Ovary (tissue), 9 donors: Measurements from ENCODE around the gene FARP1. TPM values are rescaled to one million over a fixed set of nuclear protein-coding genes. Genes with fewer than 3 reads are reported as not detected.

Experiments
- DNase-seq, 5 donors: peaks; one replicate each; pipeline ENCODE4 v3.0.0-alpha.2; 2019 to 2020
- H3K27ac ChIP-seq, 2 donors: fragments of 200-600 bp; one replicate each; pipeline versions ENCODE4 v1.5.1 to v1.8.0; 2019 to 2022
- H3K27me3 ChIP-seq: fragments of 200-600 bp; one replicate; pipeline ENCODE4 v1.8.0; 2022
- H3K36me3 ChIP-seq: fragments of 200-600 bp; sonication (generic); one replicate; pipeline ENCODE4 v1.5.1; 2019
- H3K4me1 ChIP-seq: one replicate; pipeline ENCODE4 v1.8.1; 2013; ENCODE audit warnings: mild to moderate bottlenecking, moderate library complexity; ENCODE audit not compliant: insufficient read depth
- H3K4me3 ChIP-seq: fragments of 200-600 bp; sonication (generic); one replicate; pipeline ENCODE4 v1.5.1; 2017
- H3K9me3 ChIP-seq, 2 donors: fragments of 200-600 bp in 1 of 2; sonication (generic) in 1 of 2; one replicate each; pipeline versions ENCODE4 v1.5.1 to v1.8.1; 2013 to 2019; ENCODE audit warnings: mild to moderate bottlenecking in 1 of 2, moderate library complexity in 1 of 2
- EP300 ChIP-seq: sonication (generic); formaldehyde crosslinking; IDR thresholded peaks from one replicate; pipeline ENCODE4 v1.6.1; 2017; ENCODE audit warnings: antibody characterized with exemption
- POLR2A ChIP-seq: fragments of 450-650 bp; IDR thresholded peaks from one replicate; pipeline ENCODE4 v1.6.1; 2017; ENCODE audit warnings: antibody characterized with exemption, mild to moderate bottlenecking, moderate library complexity
- WGBS, 3 donors: extraction: QIAGEN DNeasy Blood & Tissue Kit in 1 of 3; methylation state at CpG; one replicate each; pipeline versions ENCODE4 v1.1.5 to v1.1.7; 2013 to 2017; 5-methylcytosine and 5-hydroxymethylcytosine counted together
- intact Hi-C, 4 donors: fragments of 100-400 bp; cut with DNase I; formaldehyde crosslinking; loops; one replicate each; pipeline versions ENCODE4 v1.11.0 to v1.15.1; 2022 to 2023
- polyA plus RNA-seq, 2 donors: library from polyadenylated mRNA; stranded (reverse); fragments of 200-250 nt in 1 of 2; fragments of 350-450 nt in 1 of 2; fragmentation: Illumina TruSeq in 1 of 2; extraction: RNeasy Lipid Tissue Mini Kit (QIAGEN cat#74804) in 1 of 2; gene quantifications; one replicate each; pipeline ENCODE4 v1.2.3, GENCODE V29; 2013 to 2014
- total RNA-seq, 7 donors: library from RNA; depleted of rRNA in 2 of 7; stranded (reverse); fragments of >200 nt in 2 of 7; fragmentation: NEBNext Ultra II Directional in 3 of 7; extraction: Animal tissue kit (Norgen Biotek cat#: 25700) in 3 of 7; gene quantifications; one replicate each; pipeline versions ENCODE4 v1.1.0 to v1.2.4, GENCODE V29; 2016 to 2023
- TF ChIP-seq, protein P1 (sequence below), 3 donors: fragments of 450-650 bp in 2 of 3; fragments of 200-600 bp in 1 of 3; IDR thresholded peaks; one replicate each; pipeline versions ENCODE4 v1.5.1 to v1.8.0; 2016 to 2022; ENCODE audit warnings: antibody characterized with exemption in 3 of 3, mild to moderate bottlenecking in 1 of 3
- donor health status: DM: no; HTN: no; CAD: no; lungs with moderate emphysema.
- donor health status: DM: no; HTN: no; CAD: no.
- donor health status: Bipolar disorder and iron deficiency.
- donor health status: DM: yes; HTN: yes; CAD: no.
- donor health status: DM: no; HTN: no; CAD: no.
- donor health status: DM: yes; HTN: yes; CAD: no.

FARP1 gene
- total and polyA plus RNA-seq, 9 donors = 10.2 to 90.1 (median 35.6) TPM

DNA sequence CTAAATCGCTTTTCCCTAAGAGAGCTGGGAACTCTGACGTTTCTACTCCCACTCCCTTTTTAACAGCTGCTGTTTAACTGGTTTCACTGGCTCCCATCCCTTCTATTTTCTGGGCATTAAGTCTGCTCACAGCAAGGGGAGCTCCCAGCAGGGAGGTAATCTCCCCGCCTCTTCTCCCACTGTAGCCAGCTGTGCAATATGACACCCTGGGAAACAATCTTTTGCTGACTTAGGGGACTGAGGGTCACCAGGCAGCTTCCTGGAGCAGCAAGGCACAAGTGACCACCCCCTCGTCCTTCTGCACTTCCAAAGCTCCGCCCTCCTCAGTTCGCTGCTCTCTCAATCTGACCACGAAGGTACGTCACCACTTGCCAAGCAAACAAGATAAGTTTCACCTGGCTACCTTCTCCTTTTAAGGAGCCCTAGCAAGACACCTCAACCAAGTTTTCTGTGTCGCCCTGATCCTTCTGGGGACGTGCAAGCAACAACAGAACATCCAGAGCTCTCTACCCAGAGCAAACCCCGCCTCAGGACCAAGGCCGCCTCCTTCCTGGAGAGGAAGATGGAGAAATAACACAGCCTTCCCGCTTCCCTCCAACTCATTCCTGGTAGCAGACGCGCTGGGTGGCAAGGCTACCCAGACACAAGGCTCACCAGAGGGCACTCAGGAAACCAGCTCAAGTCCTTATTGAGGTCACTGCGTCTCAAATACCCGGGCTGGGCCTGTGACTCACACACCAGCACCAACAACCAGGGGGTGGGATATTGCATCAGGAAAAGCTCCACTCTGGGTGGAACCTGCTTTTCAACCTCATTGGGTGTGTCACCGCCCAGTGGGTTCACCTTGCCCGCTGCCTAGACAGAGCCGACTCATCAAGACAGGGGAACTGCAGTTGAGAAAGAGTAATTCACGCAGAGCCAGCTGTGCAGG, 341.7 kb downstream of the FARP1 start:
- 29 to 33% (median 33%) methylated on average over 21 of the region's 21 CpGs for whole genome bisulfite sequencing, 3 donors
- Histone ChIP-seq H3K27ac (peak overlapping the region in 1 of 2 donors; percentile 60), H3K4me3 (no peak overlapping the region), H3K4me1 (peaks cover 29% of the 10 kb centered on the region), H3K9me3 (no peaks in the 10 kb centered on the region), H3K27me3 (no peaks in the 10 kb centered on the region), H3K36me3 (no peaks in the 10 kb centered on the region)
- peak in 4 of 5 donors; percentile 48 to 64 (median 53) for DNase-seq
- no peak for TF ChIP-seq POLR2A
- TF ChIP-seq, protein P1, sequence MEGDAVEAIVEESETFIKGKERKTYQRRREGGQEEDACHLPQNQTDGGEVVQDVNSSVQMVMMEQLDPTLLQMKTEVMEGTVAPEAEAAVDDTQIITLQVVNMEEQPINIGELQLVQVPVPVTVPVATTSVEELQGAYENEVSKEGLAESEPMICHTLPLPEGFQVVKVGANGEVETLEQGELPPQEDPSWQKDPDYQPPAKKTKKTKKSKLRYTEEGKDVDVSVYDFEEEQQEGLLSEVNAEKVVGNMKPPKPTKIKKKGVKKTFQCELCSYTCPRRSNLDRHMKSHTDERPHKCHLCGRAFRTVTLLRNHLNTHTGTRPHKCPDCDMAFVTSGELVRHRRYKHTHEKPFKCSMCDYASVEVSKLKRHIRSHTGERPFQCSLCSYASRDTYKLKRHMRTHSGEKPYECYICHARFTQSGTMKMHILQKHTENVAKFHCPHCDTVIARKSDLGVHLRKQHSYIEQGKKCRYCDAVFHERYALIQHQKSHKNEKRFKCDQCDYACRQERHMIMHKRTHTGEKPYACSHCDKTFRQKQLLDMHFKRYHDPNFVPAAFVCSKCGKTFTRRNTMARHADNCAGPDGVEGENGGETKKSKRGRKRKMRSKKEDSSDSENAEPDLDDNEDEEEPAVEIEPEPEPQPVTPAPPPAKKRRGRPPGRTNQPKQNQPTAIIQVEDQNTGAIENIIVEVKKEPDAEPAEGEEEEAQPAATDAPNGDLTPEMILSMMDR (IDR thresholded peaks at IDR 0.05) = no peak
- intact Hi-C loops = loop anchor here in 2 of 4 donors (10.0 kb wide), 1 partner anchor 90 kb away; the partner anchor contains the start of gene STK24 (in 2 of the 2)

DNA sequence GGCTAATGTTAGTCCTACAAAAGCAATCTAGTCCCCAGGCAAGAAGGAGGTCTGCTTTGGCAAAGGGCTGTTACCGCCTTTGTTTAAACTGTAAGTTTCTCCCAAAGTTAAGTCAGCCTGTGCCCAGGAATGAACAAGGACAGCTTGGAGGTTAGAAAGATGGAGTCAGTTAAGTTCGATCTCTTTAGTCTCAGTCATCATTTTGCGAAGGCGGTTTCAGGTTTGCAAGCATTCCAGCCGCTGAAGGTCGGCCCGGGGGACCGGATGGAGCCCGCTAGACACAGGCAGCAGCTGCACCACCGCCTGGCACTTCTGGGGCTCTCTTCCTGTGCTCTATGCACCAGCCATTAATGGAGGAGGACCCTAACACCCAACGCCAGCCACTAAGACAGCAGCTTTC, 342.7 kb downstream of the FARP1 start:
- intact Hi-C loops = loop anchor here in 2 of 4 donors (10.0 kb wide), 1 partner anchor 89 kb away; the partner anchor contains the start of gene STK24 (in 2 of the 2)
- WGBS, 3 donors = 94 to 95% (median 94%) methylated on average over 11 of the region's 11 CpGs
- Histone ChIP-seq H3K4me3 (no peak overlapping the region), H3K9me3 (no peaks in the 10 kb centered on the region), H3K36me3 (no peaks in the 10 kb centered on the region), H3K27ac (peak overlapping the region in 1 of 2 donors; percentile 60), H3K27me3 (no peaks in the 10 kb centered on the region), H3K4me1 (peaks cover 29% of the 10 kb centered on the region)
- no peak for DNase-seq
- TF ChIP-seq POLR2A = no peak
- TF ChIP-seq, protein P1 (IDR thresholded peaks at IDR 0.05) = no peak
- no peak for TF ChIP-seq EP300

DNA sequence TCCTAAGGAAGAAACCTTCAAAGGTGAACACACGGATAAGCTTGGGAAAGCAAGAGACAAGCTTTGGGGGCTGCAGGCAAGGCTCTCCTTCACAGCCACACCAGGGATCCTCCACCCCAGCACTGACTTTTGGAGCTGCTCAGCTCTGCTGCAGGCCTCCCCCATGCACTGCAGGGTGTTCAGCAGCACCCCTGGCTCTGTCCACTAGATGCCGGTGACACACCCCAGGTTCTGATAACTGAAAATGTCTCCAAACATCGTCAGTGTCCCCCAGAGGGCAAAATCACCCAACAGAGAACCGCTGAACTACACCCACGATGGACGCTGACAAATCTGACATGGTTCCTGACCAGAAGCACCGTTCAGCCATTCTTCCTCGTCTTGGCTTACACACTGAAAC, 343.5 kb downstream of the FARP1 start:
- Histone ChIP-seq H3K27ac (no peak overlapping the region), H3K4me3 (no peak overlapping the region), H3K27me3 (no peaks in the 10 kb centered on the region), H3K36me3 (no peaks in the 10 kb centered on the region), H3K9me3 (no peaks in the 10 kb centered on the region), H3K4me1 (peaks cover 28% of the 10 kb centered on the region)
- no peak for TF ChIP-seq POLR2A
- TF ChIP-seq EP300 = no peak
- TF ChIP-seq, protein P1 (IDR thresholded peaks at IDR 0.05) = no peak
- DNase-seq = no peak
- intact Hi-C loops = loop anchor here in 2 of 4 donors (10.0 kb wide), 1 partner anchor 88 kb away; the partner anchor contains the start of gene STK24 (in 2 of the 2)
- 94 to 97% (median 94%) methylated on average over 8 of the region's 8 CpGs for WGBS, 3 donors

GRCh38 chr13:98487016-98487415, 344.1 kb downstream of the FARP1 start:
- H3K4me1 ChIP-seq = peaks cover 25% of the 10 kb centered on the region
- no peaks in the 10 kb centered on the region for H3K36me3 ChIP-seq
- H3K9me3 ChIP-seq = no peaks in the 10 kb centered on the region
- TF ChIP-seq POLR2A (no peak), EP300 (no peak)
- TF ChIP-seq, protein P1 (IDR thresholded peaks at IDR 0.05) = no peak
- 82 to 92% (median 91%) methylated on average over 5 of the region's 5 CpGs for WGBS, 3 donors
- H3K4me3 ChIP-seq = no peak overlapping the region
- H3K27me3 ChIP-seq = no peaks in the 10 kb centered on the region
- DNase-seq = no peak
- H3K27ac ChIP-seq = no peak overlapping the region
- intact Hi-C loops = loop anchor here in 2 of 4 donors (10.0 kb wide), 1 partner anchor 88 kb away; the partner anchor contains the start of gene STK24 (in 2 of the 2)
